Sigmoid colon (tissue), 4 donors: ENCODE measurements around the gene SORCS2.

Source experiments
- EP300 ChIP-seq, 4 donors: sonication (generic); formaldehyde crosslinking; IDR thresholded peaks; one replicate each; pipeline ENCODE4 v1.6.1; 2017; ENCODE audit warnings: antibody characterized with exemption in 4 of 4
- POLR2A ChIP-seq, 2 donors: fragments of 450-650 bp; IDR thresholded peaks; one replicate each; pipeline ENCODE4 v1.6.1; 2016; ENCODE audit warnings: antibody characterized with exemption in 2 of 2, mild to moderate bottlenecking in 2 of 2, moderate library complexity in 2 of 2
- TF ChIP-seq, protein P1 (sequence below), 4 experiments: fragments of 450-650 bp in 3 of 4; fragments of 200-600 bp in 1 of 4; IDR thresholded peaks; one replicate each; pipeline ENCODE4 v1.5.1; 2016 to 2019; ENCODE audit warnings: antibody characterized with exemption in 4 of 4, mild to moderate bottlenecking in 3 of 4, moderate library complexity in 2 of 4

- TF ChIP-seq, protein P1, sequence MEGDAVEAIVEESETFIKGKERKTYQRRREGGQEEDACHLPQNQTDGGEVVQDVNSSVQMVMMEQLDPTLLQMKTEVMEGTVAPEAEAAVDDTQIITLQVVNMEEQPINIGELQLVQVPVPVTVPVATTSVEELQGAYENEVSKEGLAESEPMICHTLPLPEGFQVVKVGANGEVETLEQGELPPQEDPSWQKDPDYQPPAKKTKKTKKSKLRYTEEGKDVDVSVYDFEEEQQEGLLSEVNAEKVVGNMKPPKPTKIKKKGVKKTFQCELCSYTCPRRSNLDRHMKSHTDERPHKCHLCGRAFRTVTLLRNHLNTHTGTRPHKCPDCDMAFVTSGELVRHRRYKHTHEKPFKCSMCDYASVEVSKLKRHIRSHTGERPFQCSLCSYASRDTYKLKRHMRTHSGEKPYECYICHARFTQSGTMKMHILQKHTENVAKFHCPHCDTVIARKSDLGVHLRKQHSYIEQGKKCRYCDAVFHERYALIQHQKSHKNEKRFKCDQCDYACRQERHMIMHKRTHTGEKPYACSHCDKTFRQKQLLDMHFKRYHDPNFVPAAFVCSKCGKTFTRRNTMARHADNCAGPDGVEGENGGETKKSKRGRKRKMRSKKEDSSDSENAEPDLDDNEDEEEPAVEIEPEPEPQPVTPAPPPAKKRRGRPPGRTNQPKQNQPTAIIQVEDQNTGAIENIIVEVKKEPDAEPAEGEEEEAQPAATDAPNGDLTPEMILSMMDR (IDR thresholded peaks at IDR 0.05), result no peak
- TF ChIP-seq EP300 (IDR thresholded peaks at IDR 0.05), result no peak
- no peak for TF ChIP-seq POLR2A (IDR thresholded peaks at IDR 0.05)
Measured at GRCh38 chr4:7634661-7635251, 442.4 kb downstream of the SORCS2 start.
